Ovary (tissue), 9 donors: ENCODE measurements around the gene PLCB1. TPM values are rescaled to one million over a fixed set of nuclear protein-coding genes. Genes with fewer than 3 reads are reported as not detected.

ENCODE experiments used
- DNase-seq, 5 donors: peaks; one replicate each; pipeline ENCODE4 v3.0.0-alpha.2; 2019 to 2020
- H3K27ac ChIP-seq, 2 donors: fragments of 200-600 bp; one replicate each; pipeline versions ENCODE4 v1.5.1 to v1.8.0; 2019 to 2022
- H3K27me3 ChIP-seq: fragments of 200-600 bp; one replicate; pipeline ENCODE4 v1.8.0; 2022
- H3K36me3 ChIP-seq: fragments of 200-600 bp; sonication (generic); one replicate; pipeline ENCODE4 v1.5.1; 2019
- H3K4me1 ChIP-seq: one replicate; pipeline ENCODE4 v1.8.1; 2013; ENCODE audit warnings: mild to moderate bottlenecking, moderate library complexity; ENCODE audit not compliant: insufficient read depth
- H3K4me3 ChIP-seq: fragments of 200-600 bp; sonication (generic); one replicate; pipeline ENCODE4 v1.5.1; 2017
- H3K9me3 ChIP-seq, 2 donors: fragments of 200-600 bp in 1 of 2; sonication (generic) in 1 of 2; one replicate each; pipeline versions ENCODE4 v1.5.1 to v1.8.1; 2013 to 2019; ENCODE audit warnings: mild to moderate bottlenecking in 1 of 2, moderate library complexity in 1 of 2
- EP300 ChIP-seq: sonication (generic); formaldehyde crosslinking; IDR thresholded peaks from one replicate; pipeline ENCODE4 v1.6.1; 2017; ENCODE audit warnings: antibody characterized with exemption
- POLR2A ChIP-seq: fragments of 450-650 bp; IDR thresholded peaks from one replicate; pipeline ENCODE4 v1.6.1; 2017; ENCODE audit warnings: antibody characterized with exemption, mild to moderate bottlenecking, moderate library complexity
- WGBS, 3 donors: extraction: QIAGEN DNeasy Blood & Tissue Kit in 1 of 3; methylation state at CpG; one replicate each; pipeline versions ENCODE4 v1.1.5 to v1.1.7; 2013 to 2017; 5-methylcytosine and 5-hydroxymethylcytosine counted together
- intact Hi-C, 4 donors: fragments of 100-400 bp; cut with DNase I; formaldehyde crosslinking; loops; one replicate each; pipeline versions ENCODE4 v1.11.0 to v1.15.1; 2022 to 2023
- polyA plus RNA-seq, 2 donors: library from polyadenylated mRNA; stranded (reverse); fragments of 200-250 nt in 1 of 2; fragments of 350-450 nt in 1 of 2; fragmentation: Illumina TruSeq in 1 of 2; extraction: RNeasy Lipid Tissue Mini Kit (QIAGEN cat#74804) in 1 of 2; gene quantifications; one replicate each; pipeline ENCODE4 v1.2.3, GENCODE V29; 2013 to 2014
- total RNA-seq, 7 donors: library from RNA; depleted of rRNA in 2 of 7; stranded (reverse); fragments of >200 nt in 2 of 7; fragmentation: NEBNext Ultra II Directional in 3 of 7; extraction: Animal tissue kit (Norgen Biotek cat#: 25700) in 3 of 7; gene quantifications; one replicate each; pipeline versions ENCODE4 v1.1.0 to v1.2.4, GENCODE V29; 2016 to 2023
- TF ChIP-seq, protein P1 (sequence below), 3 donors: fragments of 450-650 bp in 2 of 3; fragments of 200-600 bp in 1 of 3; IDR thresholded peaks; one replicate each; pipeline versions ENCODE4 v1.5.1 to v1.8.0; 2016 to 2022; ENCODE audit warnings: antibody characterized with exemption in 3 of 3, mild to moderate bottlenecking in 1 of 3
- donor health status: DM: no; HTN: no; CAD: no; lungs with moderate emphysema.
- donor health status: DM: no; HTN: no; CAD: no.
- donor health status: Bipolar disorder and iron deficiency.
- donor health status: DM: yes; HTN: yes; CAD: no.
- donor health status: DM: no; HTN: no; CAD: no.
- donor health status: DM: yes; HTN: yes; CAD: no.

Gene PLCB1
- total and polyA plus RNA-seq, 9 donors, result 2.9 to 29.5 (median 9.0) TPM

DNA sequence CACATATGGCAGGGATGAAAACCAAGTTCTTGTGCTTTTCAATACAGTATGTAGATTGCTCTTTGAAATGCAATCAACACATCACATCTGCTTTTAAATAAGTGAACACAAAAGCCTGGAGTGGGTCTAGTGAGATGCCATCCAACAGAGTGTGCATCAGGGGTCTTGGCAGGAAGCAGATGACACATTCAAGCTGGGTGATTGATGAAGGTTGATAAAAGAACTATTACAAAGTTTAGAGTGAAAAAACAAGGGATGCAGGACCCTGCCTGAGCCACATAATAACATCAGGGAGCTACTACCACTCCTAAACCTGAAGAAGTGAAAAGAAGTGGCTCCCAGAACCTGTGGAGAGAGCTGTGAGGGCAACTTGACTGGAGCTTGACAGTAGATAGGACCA, 16.6 kb upstream of the PLCB1 start:
- TF ChIP-seq POLR2A (no peak), EP300 (no peak)
- TF ChIP-seq, protein P1, sequence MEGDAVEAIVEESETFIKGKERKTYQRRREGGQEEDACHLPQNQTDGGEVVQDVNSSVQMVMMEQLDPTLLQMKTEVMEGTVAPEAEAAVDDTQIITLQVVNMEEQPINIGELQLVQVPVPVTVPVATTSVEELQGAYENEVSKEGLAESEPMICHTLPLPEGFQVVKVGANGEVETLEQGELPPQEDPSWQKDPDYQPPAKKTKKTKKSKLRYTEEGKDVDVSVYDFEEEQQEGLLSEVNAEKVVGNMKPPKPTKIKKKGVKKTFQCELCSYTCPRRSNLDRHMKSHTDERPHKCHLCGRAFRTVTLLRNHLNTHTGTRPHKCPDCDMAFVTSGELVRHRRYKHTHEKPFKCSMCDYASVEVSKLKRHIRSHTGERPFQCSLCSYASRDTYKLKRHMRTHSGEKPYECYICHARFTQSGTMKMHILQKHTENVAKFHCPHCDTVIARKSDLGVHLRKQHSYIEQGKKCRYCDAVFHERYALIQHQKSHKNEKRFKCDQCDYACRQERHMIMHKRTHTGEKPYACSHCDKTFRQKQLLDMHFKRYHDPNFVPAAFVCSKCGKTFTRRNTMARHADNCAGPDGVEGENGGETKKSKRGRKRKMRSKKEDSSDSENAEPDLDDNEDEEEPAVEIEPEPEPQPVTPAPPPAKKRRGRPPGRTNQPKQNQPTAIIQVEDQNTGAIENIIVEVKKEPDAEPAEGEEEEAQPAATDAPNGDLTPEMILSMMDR (IDR thresholded peaks at IDR 0.05), result no peak
- Histone ChIP-seq H3K4me1 (no peaks in the 10 kb centered on the region), H3K9me3 (no peaks in the 10 kb centered on the region), H3K36me3 (no peaks in the 10 kb centered on the region), H3K27me3 (no peaks in the 10 kb centered on the region), H3K27ac (no peak overlapping the region), H3K4me3 (no peak overlapping the region)
- DNase-seq, result no peak
- intact Hi-C loops, result no loop called here

DNA sequence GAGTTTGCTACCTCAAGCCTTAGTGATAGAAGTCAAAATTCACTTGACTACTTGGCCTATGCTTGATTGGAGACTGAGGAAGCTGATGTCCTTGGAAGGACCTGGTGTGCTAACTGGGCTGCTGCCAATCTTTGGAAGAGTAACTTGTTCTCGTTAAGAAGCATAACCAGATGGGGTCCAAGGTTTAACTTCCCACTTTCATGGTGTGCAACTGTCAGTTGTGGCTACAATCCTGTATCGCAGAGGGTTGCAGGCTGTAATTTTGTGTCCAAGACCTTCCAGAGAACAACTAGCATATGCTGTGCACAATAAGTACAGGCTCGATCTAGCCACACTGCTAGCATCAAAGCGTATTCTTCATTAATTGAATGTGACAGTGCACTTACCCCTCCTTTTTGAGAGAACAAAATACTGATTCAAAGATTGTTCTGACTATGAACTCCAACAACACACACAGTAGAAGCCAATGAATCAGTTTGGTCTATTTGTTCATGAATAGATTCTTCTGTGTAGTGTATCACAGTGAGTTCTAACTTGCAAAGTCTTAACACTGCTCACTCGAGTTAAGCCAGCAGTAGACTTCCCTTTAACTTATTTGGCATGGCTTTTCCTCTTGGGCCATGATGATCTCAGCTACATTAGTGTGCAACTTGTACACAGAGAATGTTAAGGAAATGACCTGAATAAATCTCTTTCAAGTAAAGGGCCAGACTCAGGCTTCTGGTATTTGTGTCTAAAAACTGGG, 15.8 kb upstream of the PLCB1 start:
- H3K9me3 ChIP-seq, result no peaks in the 10 kb centered on the region
- no peaks in the 10 kb centered on the region for H3K36me3 ChIP-seq
- intact Hi-C loops, result no loop called here
- WGBS, 3 donors, result 53 to 63% (median 57%) methylated on average over 5 of the region's 5 CpGs
- H3K4me1 ChIP-seq, result no peaks in the 10 kb centered on the region
- TF ChIP-seq, protein P1 (IDR thresholded peaks at IDR 0.05), result no peak
- no peak for TF ChIP-seq EP300
- no peak for TF ChIP-seq POLR2A
- DNase-seq, result no peak
- H3K27ac ChIP-seq, result no peak overlapping the region
- no peak overlapping the region for H3K4me3 ChIP-seq
- no peaks in the 10 kb centered on the region for H3K27me3 ChIP-seq

DNA sequence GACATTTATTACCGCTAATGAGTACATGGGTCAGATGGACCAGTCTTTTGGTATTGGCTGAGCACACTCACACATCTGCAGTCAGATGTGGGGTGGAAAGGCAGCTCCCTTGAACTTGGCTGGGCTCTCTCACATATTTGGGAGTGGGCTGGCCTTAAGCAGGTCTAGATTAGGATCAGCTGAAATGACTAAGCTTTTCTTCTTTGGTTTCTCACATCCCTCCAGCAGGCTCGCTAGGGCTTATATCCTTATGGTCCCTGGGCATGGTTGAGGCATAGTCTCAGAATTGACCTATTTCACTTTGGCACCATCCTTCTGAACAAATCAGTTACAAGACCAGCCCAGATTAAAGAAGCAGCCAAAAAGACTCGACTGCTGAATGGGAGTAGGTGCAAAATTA, 14.4 kb upstream of the PLCB1 start:
- DNase-seq, result no peak
- H3K36me3 ChIP-seq, result no peaks in the 10 kb centered on the region
- no peak overlapping the region for H3K4me3 ChIP-seq
- H3K9me3 ChIP-seq, result no peaks in the 10 kb centered on the region
- TF ChIP-seq, protein P1 (IDR thresholded peaks at IDR 0.05), result no peak
- TF ChIP-seq POLR2A (no peak), EP300 (no peak)
- H3K27ac ChIP-seq, result no peak overlapping the region
- H3K4me1 ChIP-seq, result no peaks in the 10 kb centered on the region
- no peaks in the 10 kb centered on the region for H3K27me3 ChIP-seq
- 83 to 92% (median 84%) methylated on average over 3 of the region's 3 CpGs for WGBS, 3 donors
- intact Hi-C loops, result no loop called here

DNA sequence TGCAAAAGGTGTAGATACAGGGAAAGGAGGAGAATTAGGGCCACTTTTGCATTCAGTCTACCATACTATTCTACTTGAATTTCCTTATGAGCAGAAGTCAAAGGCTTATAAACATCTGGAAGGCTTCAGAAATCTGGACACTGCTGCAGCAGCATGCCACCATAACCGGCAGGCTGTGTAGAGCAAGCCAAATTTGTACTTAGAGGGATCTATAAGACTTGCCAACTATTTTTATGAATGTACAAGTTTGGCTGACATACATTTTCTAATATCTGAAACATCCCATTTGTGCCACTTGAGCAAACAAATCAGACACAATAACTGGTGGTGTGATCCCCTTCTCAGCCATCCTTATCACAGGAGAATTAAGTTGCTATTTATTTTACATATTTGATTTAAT, 14.0 kb upstream of the PLCB1 start:
- intact Hi-C loops, result no loop called here
- Histone ChIP-seq H3K27ac (no peak overlapping the region), H3K27me3 (no peaks in the 10 kb centered on the region), H3K4me3 (no peak overlapping the region), H3K4me1 (no peaks in the 10 kb centered on the region), H3K36me3 (no peaks in the 10 kb centered on the region), H3K9me3 (no peaks in the 10 kb centered on the region)
- WGBS, 3 donors, result 10 to 12% (median 11%) methylated on average over 1 of the region's 1 CpG
- TF ChIP-seq POLR2A (no peak), EP300 (no peak)
- TF ChIP-seq, protein P1 (IDR thresholded peaks at IDR 0.05), result no peak
- no peak for DNase-seq
